Daoy (cell line): Measurements from ENCODE around the gene FBXW11. TPM values are rescaled to one million over a fixed set of nuclear protein-coding genes. Genes with fewer than 3 reads are reported as not detected.

ENCODE experiments used
- DNase-seq: peaks from one replicate; pipeline ENCODE4 v3.0.0-alpha.2; 2015; ENCODE audit warnings: low read depth
- total RNA-seq: library from RNA; depleted of rRNA; stranded (reverse); fragments of >200 nt; shearing (Covaris generic); gene quantifications from 2 replicates; pipeline ENCODE4 v1.2.3, GENCODE V29; 2014

The FBXW11 gene
- total RNA-seq, 1 experiment from 2014 or later, result 75.2 TPM

- DNase-seq, result no peak
These were observed 138.7 kb downstream of the FBXW11 start for GRCh38 chr5:171867786-171868185.

- no peak for DNase-seq
These were observed 141.0 kb downstream of the FBXW11 start for GRCh38 chr5:171865471-171865870.

GRCh38 chr5:171863935-171864334 is 142.5 kb downstream of the FBXW11 start:
- DNase-seq, result peak; percentile 51

GRCh38 chr5:171862624-171863023 is 143.8 kb downstream of the FBXW11 start:
- no peak for DNase-seq

GRCh38 chr5:171861381-171861780 is 145.1 kb downstream of the FBXW11 start:
- no peak for DNase-seq

- peak; percentile 34 for DNase-seq
These were observed 148.1 kb downstream of the FBXW11 start for GRCh38 chr5:171858303-171858702.

GRCh38 chr5:171857489-171857876 is 149.0 kb downstream of the FBXW11 start:
- no peak for DNase-seq

GRCh38 chr5:171855798-171856763 is 150.4 kb downstream of the FBXW11 start:
- no peak for DNase-seq

- no peak for DNase-seq
These were observed 151.2 kb downstream of the FBXW11 start for GRCh38 chr5:171855265-171855664.

GRCh38 chr5:171852255-171852681 is 154.2 kb downstream of the FBXW11 start:
- DNase-seq, result no peak

GRCh38 chr5:171851251-171851650 is 155.2 kb downstream of the FBXW11 start:
- no peak for DNase-seq

GRCh38 chr5:171850324-171850947 is 156.0 kb downstream of the FBXW11 start:
- no peak for DNase-seq

GRCh38 chr5:171849585-171850323 is 156.7 kb downstream of the FBXW11 start:
- no peak for DNase-seq

GRCh38 chr5:171848911-171849520 is 157.4 kb downstream of the FBXW11 start:
- DNase-seq, result no peak

- DNase-seq, result no peak
These were observed 158.0 kb downstream of the FBXW11 start for GRCh38 chr5:171848486-171848885.

GRCh38 chr5:171848006-171848405 is 158.4 kb downstream of the FBXW11 start:
- no peak for DNase-seq

GRCh38 chr5:171847026-171847425 is 159.4 kb downstream of the FBXW11 start:
- DNase-seq, result no peak

- no peak for DNase-seq
These were observed 160.1 kb downstream of the FBXW11 start for GRCh38 chr5:171846323-171846722.

- no peak for DNase-seq
These were observed 160.6 kb downstream of the FBXW11 start for GRCh38 chr5:171845857-171846256.

GRCh38 chr5:171845040-171845630 is 161.3 kb downstream of the FBXW11 start:
- DNase-seq, result no peak

- no peak for DNase-seq
These were observed 163.6 kb downstream of the FBXW11 start for GRCh38 chr5:171842777-171843328.
